ENCODE results near the gene CSNK2A2. TPM values are rescaled to one million over a fixed set of nuclear protein-coding genes. Genes with fewer than 3 reads are reported as not detected.

Gene CSNK2A2
- total RNA-seq, 2 donors from 2014 or later = 47.5 to 53.8 TPM

GRCh38 chr16:58201163-58201562, 3.3 kb upstream of the CSNK2A2 start:
- ATAC-seq (no peak), DNase-seq (no peak)
- intact Hi-C loops (cut with DNase I, micrococcal nuclease) = no loop called here

GRCh38 chr16:58200004-58200797, 2.3 kb upstream of the CSNK2A2 start:
- intact Hi-C loops (cut with DNase I, micrococcal nuclease) = no loop called here
- ATAC-seq (no peak), DNase-seq (no peak)

GRCh38 chr16:58198803-58199411, 1.0 kb upstream of the CSNK2A2 start:
- DNase-seq = no peak
- ATAC-seq = no peak
- intact Hi-C loops (cut with DNase I, micrococcal nuclease) = loop anchor here in 1 of 2 donors (10.0 kb wide), 2 partner anchors 64 to 174 kb away; partner anchors contain the start of gene MMP15

GRCh38 chr16:58197314-58198012, 443 bp downstream of the CSNK2A2 start:
- ATAC-seq (peak; percentile 22), DNase-seq (peak in 1 of 2 donors; percentile 9)
- intact Hi-C loops (cut with DNase I, micrococcal nuclease) = loop anchor here in 1 of 2 donors (10.0 kb wide), 2 partner anchors 63 to 173 kb away; partner anchors contain the start of gene MMP15

GRCh38 chr16:58196898-58197313, 1.0 kb downstream of the CSNK2A2 start:
- ATAC-seq = peak; percentile 9
- peak in 1 of 2 donors; percentile 8 for DNase-seq
- intact Hi-C loops (cut with DNase I, micrococcal nuclease) = loop anchor here in 1 of 2 donors (10.0 kb wide), 2 partner anchors 62 to 172 kb away; partner anchors contain the start of gene MMP15

- DNase-seq = no peak
- ATAC-seq = no peak
- intact Hi-C loops (cut with DNase I, micrococcal nuclease) = loop anchor here in 1 of 2 donors (10.0 kb wide), 2 partner anchors 61 to 171 kb away; partner anchors contain the start of gene MMP15
Observed at GRCh38 chr16:58195771-58196170, 2.1 kb downstream of the CSNK2A2 start.

- ATAC-seq (no peak), DNase-seq (no peak)
- intact Hi-C loops (cut with DNase I, micrococcal nuclease) = loop anchor here in 1 of 2 donors (10.0 kb wide), 2 partner anchors 61 to 171 kb away; partner anchors contain the start of gene MMP15
Observed at GRCh38 chr16:58195344-58195743, 2.6 kb downstream of the CSNK2A2 start.

- intact Hi-C loops (cut with DNase I, micrococcal nuclease) = loop anchor here in 1 of 2 donors (10.0 kb wide), 2 partner anchors 60 to 170 kb away; partner anchors contain the start of gene MMP15
Observed at GRCh38 chr16:58194790-58195189, 3.1 kb downstream of the CSNK2A2 start.

GRCh38 chr16:58187665-58188421, 10.1 kb downstream of the CSNK2A2 start:
- DNase-seq (no peak), ATAC-seq (no peak)

More at GRCh38 chr16:58194790-58195189, 3.1 kb downstream of the CSNK2A2 start:
- DNase-seq (no peak), ATAC-seq (no peak)

GRCh38 chr16:58187092-58187491, 10.8 kb downstream of the CSNK2A2 start:
- DNase-seq = no peak
- intact Hi-C loops (cut with DNase I, micrococcal nuclease) = no loop called here
- no peak for ATAC-seq

More at GRCh38 chr16:58187665-58188421, 10.1 kb downstream of the CSNK2A2 start:
- intact Hi-C loops (cut with DNase I, micrococcal nuclease) = no loop called here

- intact Hi-C loops (cut with DNase I, micrococcal nuclease) = no loop called here
- no peak for ATAC-seq
- DNase-seq = no peak
Observed at GRCh38 chr16:58186176-58186944, 11.5 kb downstream of the CSNK2A2 start.

GRCh38 chr16:58177353-58177710, 20.6 kb downstream of the CSNK2A2 start:
- no peak for ATAC-seq
- intact Hi-C loops (cut with DNase I, micrococcal nuclease) = no loop called here

GRCh38 chr16:58176608-58177352, 21.1 kb downstream of the CSNK2A2 start:
- intact Hi-C loops (cut with DNase I, micrococcal nuclease) = no loop called here
- DNase-seq (no peak), ATAC-seq (no peak)

More at GRCh38 chr16:58177353-58177710, 20.6 kb downstream of the CSNK2A2 start:
- DNase-seq = no peak

GRCh38 chr16:58170223-58170622, 27.7 kb downstream of the CSNK2A2 start:
- no peak for DNase-seq
- ATAC-seq = no peak
- intact Hi-C loops (cut with DNase I, micrococcal nuclease) = no loop called here

GRCh38 chr16:58160855-58161254, 37.1 kb downstream of the CSNK2A2 start:
- DNase-seq = no peak

GRCh38 chr16:58158725-58159124, 39.2 kb downstream of the CSNK2A2 start:
- no peak for DNase-seq
- intact Hi-C loops (cut with DNase I, micrococcal nuclease) = no loop called here
- no peak for ATAC-seq

More at GRCh38 chr16:58160855-58161254, 37.1 kb downstream of the CSNK2A2 start:
- ATAC-seq = no peak
- intact Hi-C loops (cut with DNase I, micrococcal nuclease) = no loop called here

- ATAC-seq (no peak), DNase-seq (no peak)
- intact Hi-C loops (cut with DNase I, micrococcal nuclease) = no loop called here
Observed at GRCh38 chr16:58157951-58158540, 39.9 kb downstream of the CSNK2A2 start.

Measured in left colon (tissue), 2 donors.